ENCODE data around the gene CCDC88B.

The CCDC88B gene

DNA sequence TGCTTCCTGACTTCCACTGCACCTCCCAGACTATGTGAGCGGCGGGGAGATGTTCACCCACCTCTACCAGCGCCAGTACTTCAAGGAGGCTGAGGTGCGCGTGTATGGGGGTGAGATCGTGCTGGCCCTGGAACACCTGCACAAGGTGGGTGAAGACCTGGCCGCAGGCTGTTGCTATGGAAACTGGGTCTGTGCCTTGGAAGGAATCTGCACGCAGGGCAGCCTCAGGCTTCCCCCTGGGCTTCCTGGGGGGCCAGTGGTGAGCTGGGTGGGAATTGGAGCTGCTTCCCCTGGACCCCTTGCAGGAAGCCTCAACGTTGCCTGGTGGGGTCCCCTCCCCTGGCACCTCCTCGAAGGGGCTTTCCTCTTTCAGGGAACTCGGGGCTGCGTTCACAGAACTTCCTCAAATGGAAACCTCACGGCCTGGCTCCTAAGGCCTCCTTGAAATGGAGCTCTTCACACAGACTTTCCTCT lies 20.5 kb downstream of the CCDC88B start:
- DNase-seq = no peak

GRCh38 chr11:64361659-64362058 lies 21.7 kb downstream of the CCDC88B start:
- DNase-seq = no peak

- DNase-seq = no peak
Measured at GRCh38 chr11:64362339-64362738, 22.3 kb downstream of the CCDC88B start.

DNA sequence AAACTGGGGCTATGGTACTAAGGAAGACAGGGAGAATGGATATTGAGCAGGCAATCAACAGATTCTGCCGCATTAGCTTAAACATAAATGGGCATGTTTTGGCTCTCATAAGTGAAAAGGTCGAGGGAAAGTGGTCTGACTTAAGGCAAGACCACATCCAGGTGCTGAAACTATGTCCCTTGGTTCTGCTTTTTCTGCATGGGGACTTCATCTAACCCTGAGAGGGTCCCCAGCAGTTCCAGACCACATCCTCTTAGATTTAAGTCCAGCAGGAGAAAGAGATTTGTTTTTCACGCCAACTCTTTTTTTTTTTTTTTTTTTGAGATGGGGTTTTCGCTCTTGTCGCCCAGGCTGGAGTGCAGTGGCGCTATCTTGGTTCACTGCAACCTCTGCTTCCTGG lies 24.4 kb downstream of the CCDC88B start:
- no peak for DNase-seq

DNA sequence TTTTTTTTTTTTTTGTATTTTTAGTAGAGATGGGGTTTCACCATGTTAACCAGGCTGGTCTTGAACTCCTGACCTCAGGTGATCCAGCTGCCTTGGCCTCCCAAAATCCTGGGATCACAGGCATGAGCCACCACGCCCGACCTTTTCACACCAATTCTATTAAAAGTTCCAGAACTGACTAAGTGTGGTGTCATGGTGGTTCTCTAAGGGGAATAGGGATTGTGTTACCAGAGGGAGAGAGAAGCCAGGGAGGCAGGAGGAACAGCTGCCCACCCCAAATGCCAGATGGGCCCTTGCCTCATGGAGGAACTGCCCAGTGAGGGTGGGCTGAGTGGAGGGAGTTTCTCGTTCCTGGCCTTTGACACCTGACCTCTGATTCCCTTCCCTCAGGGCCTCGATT lies 24.9 kb downstream of the CCDC88B start:
- DNase-seq = no peak

GRCh38 chr11:64366751-64367150 lies 26.7 kb downstream of the CCDC88B start:
- DNase-seq = no peak

DNA sequence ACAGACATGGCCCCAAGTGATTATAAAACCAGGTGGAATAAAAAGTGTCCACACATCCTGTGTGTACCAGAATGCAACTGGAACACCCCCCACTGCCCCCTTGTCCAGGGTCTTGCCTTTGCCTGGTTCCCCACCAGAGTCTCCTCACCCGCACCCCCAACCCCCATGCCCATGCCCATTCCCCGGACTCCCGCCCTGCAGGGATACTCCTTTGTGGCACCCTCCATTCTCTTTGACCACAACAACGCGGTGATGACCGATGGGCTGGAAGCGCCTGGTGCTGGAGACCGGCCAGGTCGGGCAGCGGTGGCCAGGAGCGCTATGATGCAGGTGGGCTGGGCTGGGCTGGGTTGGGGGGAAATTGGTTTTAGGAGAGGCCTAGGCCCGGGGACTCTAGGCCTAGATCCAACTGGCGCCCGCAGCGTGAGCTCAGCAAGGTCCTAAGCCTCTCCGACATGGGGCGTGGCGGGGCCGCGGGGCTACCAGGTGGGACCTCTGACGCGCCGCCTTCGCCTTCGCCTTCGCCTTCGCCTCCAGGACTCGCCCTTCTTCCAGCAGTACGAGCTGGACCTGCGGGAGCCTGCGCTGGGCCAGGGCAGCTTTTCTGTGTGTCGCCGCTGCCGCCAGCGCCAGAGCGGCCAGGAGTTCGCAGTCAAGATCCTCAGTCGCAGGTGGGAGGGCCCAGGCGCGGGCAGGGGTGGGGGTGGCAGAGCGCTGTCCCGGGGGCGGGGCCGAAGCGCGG lies 28.1 kb downstream of the CCDC88B start:
- DNase-seq = no peak

GRCh38 chr11:64368673-64369074 lies 28.7 kb downstream of the CCDC88B start:
- DNase-seq = no peak

DNA sequence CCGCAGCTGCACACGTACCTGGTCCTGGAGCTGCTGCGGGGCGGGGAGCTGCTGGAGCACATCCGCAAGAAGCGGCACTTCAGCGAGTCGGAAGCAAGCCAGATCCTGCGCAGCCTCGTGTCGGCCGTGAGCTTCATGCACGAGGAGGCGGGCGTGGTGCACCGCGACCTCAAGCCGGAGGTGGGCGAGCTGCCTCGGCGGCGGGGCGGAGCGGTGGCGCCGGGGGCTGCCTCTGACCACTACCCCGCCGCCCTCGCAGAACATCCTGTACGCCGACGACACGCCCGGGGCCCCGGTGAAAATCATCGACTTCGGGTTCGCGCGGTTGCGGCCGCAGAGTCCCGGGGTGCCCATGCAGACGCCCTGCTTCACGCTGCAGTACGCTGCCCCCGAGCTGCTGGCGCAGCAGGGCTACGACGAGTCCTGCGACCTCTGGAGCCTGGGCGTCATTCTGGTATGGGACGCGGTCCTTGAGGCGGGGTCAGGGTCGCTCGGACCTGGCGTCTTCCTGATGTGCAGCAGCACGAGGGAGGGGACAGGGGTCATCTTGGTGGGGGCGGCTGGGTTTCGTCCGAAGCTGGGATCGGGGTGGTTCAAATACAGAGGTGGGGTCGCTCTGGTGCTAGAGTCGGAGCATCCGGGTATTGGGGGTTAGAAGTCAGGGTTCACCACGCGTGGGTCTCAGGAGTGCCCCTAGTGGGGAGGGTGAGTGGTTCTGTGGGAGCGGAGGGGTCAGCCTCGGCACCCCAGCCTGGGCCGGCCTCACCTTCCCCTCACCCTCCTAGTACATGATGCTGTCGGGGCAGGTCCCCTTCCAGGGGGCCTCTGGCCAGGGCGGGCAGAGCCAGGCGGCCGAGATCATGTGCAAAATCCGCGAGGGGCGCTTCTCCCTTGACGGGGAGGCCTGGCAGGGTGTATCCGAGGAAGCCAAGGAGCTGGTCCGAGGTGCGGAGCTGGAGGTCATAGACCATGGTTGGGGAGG lies 29.7 kb downstream of the CCDC88B start:
- DNase-seq = no peak

DNA sequence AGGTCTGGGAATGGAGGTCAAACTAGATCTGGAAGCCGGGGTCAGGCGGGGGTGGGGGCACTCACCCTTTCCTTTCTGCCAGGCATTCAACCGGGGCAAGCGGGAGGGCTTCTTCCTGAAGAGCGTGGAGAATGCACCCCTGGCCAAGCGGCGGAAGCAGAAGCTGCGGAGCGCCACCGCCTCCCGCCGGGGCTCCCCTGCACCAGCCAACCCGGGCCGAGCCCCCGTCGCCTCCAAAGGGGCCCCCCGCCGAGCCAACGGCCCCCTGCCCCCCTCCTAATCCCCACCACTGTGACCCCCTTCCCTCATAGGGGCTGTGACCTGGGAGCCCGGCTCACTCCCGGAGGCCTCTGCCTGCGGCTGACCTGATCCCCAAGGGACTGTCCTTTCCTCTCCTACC lies 31.2 kb downstream of the CCDC88B start:
- no peak for DNase-seq

- DNase-seq = no peak
Measured at GRCh38 chr11:64372021-64372420, 32.0 kb downstream of the CCDC88B start.

GRCh38 chr11:64372802-64373597 lies 33.0 kb downstream of the CCDC88B start:
- no peak for DNase-seq

- DNase-seq = no peak
Measured at GRCh38 chr11:64373598-64373974, 33.6 kb downstream of the CCDC88B start.

- no peak for DNase-seq
Measured at GRCh38 chr11:64376071-64376470, 36.1 kb downstream of the CCDC88B start.

DNA sequence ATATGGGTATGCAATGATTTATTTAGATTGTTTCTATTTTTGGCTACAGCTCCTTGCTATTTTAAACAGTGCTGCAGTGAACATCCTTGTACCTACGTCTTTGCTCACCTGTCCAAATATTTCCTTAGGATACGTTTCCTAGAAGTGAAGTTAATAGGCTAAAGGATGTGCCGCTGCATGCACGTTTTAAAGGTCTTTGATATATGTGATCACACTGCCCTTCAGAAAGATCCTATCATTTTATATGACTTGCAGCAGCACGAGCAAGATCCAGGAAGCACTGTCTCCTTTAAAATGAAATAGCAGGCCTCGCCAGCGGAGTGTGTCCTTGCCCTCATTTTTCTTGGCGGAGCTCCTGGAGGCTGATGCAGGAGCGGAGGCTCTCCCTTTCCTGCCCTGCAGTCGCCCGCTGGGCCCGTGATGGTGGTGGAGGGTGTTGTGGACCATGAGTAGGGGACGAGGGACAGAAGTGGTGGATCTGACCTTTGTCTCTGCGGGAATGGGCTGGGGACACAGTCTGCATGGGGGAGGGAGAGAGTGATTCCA lies 38.4 kb downstream of the CCDC88B start:
- DNase-seq = no peak

DNA sequence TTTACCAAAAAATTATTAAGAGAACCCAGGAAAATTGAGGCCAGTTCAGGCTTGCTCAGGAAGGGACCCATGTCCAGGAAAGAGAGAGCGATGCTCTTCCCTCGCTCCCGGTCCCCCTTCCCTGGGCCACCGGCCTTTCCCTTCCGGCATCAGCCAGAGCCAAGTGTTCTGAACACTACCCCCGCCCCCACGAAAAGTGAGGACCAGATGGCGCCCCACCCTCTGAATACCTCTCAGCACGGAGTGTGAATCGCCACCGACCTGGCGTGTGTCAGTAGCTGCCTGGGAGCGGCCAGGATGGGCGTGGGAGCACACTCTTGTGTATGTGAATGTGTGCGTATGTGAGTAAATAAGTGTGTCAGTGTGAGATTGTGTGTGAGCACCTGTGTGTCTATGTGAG lies 39.2 kb downstream of the CCDC88B start:
- DNase-seq = no peak

- no peak for DNase-seq
Measured at GRCh38 chr11:64379817-64380709, 40.1 kb downstream of the CCDC88B start.

- no peak for DNase-seq
Measured at GRCh38 chr11:64381350-64381749, 41.3 kb downstream of the CCDC88B start.

GRCh38 chr11:64382047-64382446 lies 42.0 kb downstream of the CCDC88B start:
- no peak for DNase-seq

GRCh38 chr11:64382586-64382985 lies 42.6 kb downstream of the CCDC88B start:
- no peak for DNase-seq

DNA sequence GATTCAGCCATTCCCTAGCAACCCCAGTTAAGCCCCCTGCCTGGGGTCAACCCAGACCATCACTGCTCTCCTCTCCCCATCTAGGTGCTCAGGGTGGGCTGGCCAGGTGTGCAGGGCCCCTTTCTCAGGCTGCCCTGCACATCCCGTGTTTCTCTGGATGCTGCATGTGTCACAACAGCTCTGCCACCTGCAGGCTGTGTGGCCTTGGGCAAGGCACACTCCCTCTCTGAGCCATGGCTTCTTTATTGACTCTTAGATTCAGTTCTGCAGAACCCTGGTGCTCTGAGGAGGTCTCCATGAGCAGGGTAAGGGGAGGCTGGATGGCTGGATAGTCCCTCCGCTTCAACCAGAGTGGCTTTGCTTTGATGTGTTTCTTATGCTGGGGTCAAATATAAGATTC lies 43.6 kb downstream of the CCDC88B start:
- no peak for DNase-seq

Measured in CD4-positive, alpha-beta T cell treated with Interleukin-15 for 1 hour (primary cell).